ENCODE results near the gene PER3.

The PER3 gene

GRCh38 chr1:7839526-7839925 is 55.4 kb downstream of the PER3 start:
- DNase-seq, result no peak

- DNase-seq, result no peak
Observed at GRCh38 chr1:7842517-7842916, 58.4 kb downstream of the PER3 start.

- no peak for DNase-seq
Observed at GRCh38 chr1:7845761-7846160, 61.7 kb downstream of the PER3 start.

GRCh38 chr1:7846656-7847055 is 62.6 kb downstream of the PER3 start:
- DNase-seq, result no peak

GRCh38 chr1:7847599-7847998 is 63.5 kb downstream of the PER3 start:
- no peak for DNase-seq

GRCh38 chr1:7850786-7851185 is 66.7 kb downstream of the PER3 start:
- DNase-seq, result no peak

GRCh38 chr1:7852804-7853683 is 69.0 kb downstream of the PER3 start, which contains the start of gene UTS2:
Gene UTS2, minus strand, starts transcription at chr1:7853065. Its CDS starts 62 bp downstream, at chr1:7853003.
- DNase-seq, result no peak

GRCh38 chr1:7853684-7854026 is 69.6 kb downstream of the PER3 start:
- DNase-seq, result no peak

- DNase-seq, result no peak
Observed at GRCh38 chr1:7856345-7856744, 72.3 kb downstream of the PER3 start.

- no peak for DNase-seq
Observed at GRCh38 chr1:7857000-7857399, 72.9 kb downstream of the PER3 start.

GRCh38 chr1:7857985-7858384 is 73.9 kb downstream of the PER3 start:
- DNase-seq, result no peak

GRCh38 chr1:7859406-7859805 is 75.3 kb downstream of the PER3 start:
- DNase-seq, result no peak

GRCh38 chr1:7860130-7860529 is 76.0 kb downstream of the PER3 start:
- DNase-seq, result no peak

GRCh38 chr1:7861452-7861851 is 77.4 kb downstream of the PER3 start:
- DNase-seq, result no peak

GRCh38 chr1:7862211-7863060 is 78.3 kb downstream of the PER3 start:
- no peak for DNase-seq

- no peak for DNase-seq
Observed at GRCh38 chr1:7863756-7864328, 79.8 kb downstream of the PER3 start.

- no peak for DNase-seq
Observed at GRCh38 chr1:7865978-7866377, 81.9 kb downstream of the PER3 start.

GRCh38 chr1:7868070-7868780 is 84.1 kb downstream of the PER3 start:
- no peak for DNase-seq

- DNase-seq, result no peak
Observed at GRCh38 chr1:7869136-7869920, 85.2 kb downstream of the PER3 start.

- no peak for DNase-seq
Observed at GRCh38 chr1:7871136-7871535, 87.0 kb downstream of the PER3 start.

GRCh38 chr1:7873801-7874795 is 90.0 kb downstream of the PER3 start:
- no peak for DNase-seq

Measured in stimulated activated CD4-positive, alpha-beta T cell treated with anti-CD3 and anti-CD28 coated beads, Interleukin-4, amount 100 ng/mL, for 4 hours (primary cell).